Stimulated activated CD4-positive, alpha-beta T cell treated with anti-CD3 and anti-CD28 coated beads, Interleukin-2, amount 100 ng/mL, for 24 hours (primary cell): ENCODE data around the gene CBX4.
"Not testable (repeated sequence)": the region's sequence is repeated elsewhere in the genome, so short reads cannot be mapped to it uniquely, and the experiment has no call there.

ENCODE experiments used
- DNase-seq, 2 donors: peaks; one replicate each; pipeline ENCODE4 v3.0.0-alpha.2; 2020

CBX4 gene

GRCh38 chr17:79859676-79860615 lies 20.7 kb upstream of the CBX4 start:
- DNase-seq = no peak

- no peak for DNase-seq
Observed at GRCh38 chr17:79857095-79857494, 17.9 kb upstream of the CBX4 start.

- DNase-seq = no peak
Observed at GRCh38 chr17:79855331-79856124, 16.3 kb upstream of the CBX4 start.

- no peak for DNase-seq
Observed at GRCh38 chr17:79854080-79855060, 15.1 kb upstream of the CBX4 start.

GRCh38 chr17:79853168-79853567 lies 13.9 kb upstream of the CBX4 start:
- not testable (repeated sequence) for DNase-seq

- no peak for DNase-seq
Observed at GRCh38 chr17:79852748-79853147, 13.5 kb upstream of the CBX4 start.

GRCh38 chr17:79851461-79851817 lies 12.2 kb upstream of the CBX4 start:
- no peak for DNase-seq

- DNase-seq = no peak
Observed at GRCh38 chr17:79850571-79851460, 11.6 kb upstream of the CBX4 start.

- no peak for DNase-seq
Observed at GRCh38 chr17:79849953-79850352, 10.7 kb upstream of the CBX4 start.

GRCh38 chr17:79848370-79848766 lies 9.1 kb upstream of the CBX4 start:
- no peak for DNase-seq

GRCh38 chr17:79847698-79848369 lies 8.6 kb upstream of the CBX4 start:
- DNase-seq = no peak

GRCh38 chr17:79845601-79845949 lies 6.3 kb upstream of the CBX4 start:
- DNase-seq = no peak

GRCh38 chr17:79844869-79845600 lies 5.8 kb upstream of the CBX4 start:
- peak; percentile 63 for DNase-seq

- no peak for DNase-seq
Observed at GRCh38 chr17:79843816-79844800, 4.9 kb upstream of the CBX4 start.

GRCh38 chr17:79843474-79843815 lies 4.2 kb upstream of the CBX4 start:
- DNase-seq = no peak

GRCh38 chr17:79842656-79843473 lies 3.6 kb upstream of the CBX4 start:
- no peak for DNase-seq

GRCh38 chr17:79842136-79842655 lies 3.0 kb upstream of the CBX4 start:
- DNase-seq = no peak
